NCI-H2196 treated with DMSO at 0.1 percent for 48 hours (cell line): ENCODE data around the gene MAT2B.

Experiments
- DNase-seq: peaks from one replicate; lab custom pipeline; 2025; ENCODE audit not compliant: unreplicated experiment; lab: John Stamatoyannopoulos, UW

The MAT2B gene

DNA sequence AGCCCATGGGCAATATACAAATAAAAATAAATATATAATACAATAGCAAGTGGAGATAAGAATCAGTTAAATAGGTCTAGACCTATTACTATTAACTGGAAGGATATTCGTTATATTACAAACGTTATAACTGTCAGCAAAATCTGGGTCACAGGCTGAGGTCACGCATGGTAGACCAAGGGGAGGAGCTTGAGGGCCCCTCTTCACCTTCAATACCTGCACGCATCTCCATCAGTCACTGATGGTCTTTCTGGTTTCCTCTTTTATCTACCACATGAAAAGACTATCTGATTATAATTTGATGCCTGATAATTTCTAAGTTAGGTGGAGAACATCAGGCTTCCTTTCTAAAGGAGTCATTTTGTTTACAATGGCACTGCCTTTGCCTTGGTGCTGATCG is 43.2 kb downstream of the MAT2B start:
- DNase-seq: no peak

GRCh38 chr5:163551156-163551555 is 45.7 kb downstream of the MAT2B start:
- DNase-seq: no peak

- DNase-seq: no peak
Measured at GRCh38 chr5:163552536-163552935, 47.1 kb downstream of the MAT2B start.

DNA sequence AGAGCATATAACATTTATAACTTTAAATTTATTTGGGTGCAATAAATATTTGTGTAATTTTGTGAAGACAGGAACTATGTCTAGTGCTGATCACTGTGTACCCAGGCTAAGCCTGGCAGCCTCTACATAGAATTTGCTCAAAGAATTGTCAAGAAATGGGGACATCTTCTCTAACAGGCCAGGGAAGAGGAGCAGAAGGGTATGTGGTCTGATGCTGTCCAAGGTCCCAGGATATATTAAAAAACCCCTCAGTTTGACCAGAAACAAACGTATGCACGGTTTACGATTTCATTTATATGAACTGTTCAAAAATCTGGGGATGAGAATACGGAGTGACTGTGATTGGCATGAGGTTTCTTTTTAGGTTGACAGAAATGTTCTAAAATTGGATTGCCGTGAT is 55.9 kb downstream of the MAT2B start:
- DNase-seq: no peak

- no peak for DNase-seq
Measured at GRCh38 chr5:163562071-163562470, 56.7 kb downstream of the MAT2B start.

DNA sequence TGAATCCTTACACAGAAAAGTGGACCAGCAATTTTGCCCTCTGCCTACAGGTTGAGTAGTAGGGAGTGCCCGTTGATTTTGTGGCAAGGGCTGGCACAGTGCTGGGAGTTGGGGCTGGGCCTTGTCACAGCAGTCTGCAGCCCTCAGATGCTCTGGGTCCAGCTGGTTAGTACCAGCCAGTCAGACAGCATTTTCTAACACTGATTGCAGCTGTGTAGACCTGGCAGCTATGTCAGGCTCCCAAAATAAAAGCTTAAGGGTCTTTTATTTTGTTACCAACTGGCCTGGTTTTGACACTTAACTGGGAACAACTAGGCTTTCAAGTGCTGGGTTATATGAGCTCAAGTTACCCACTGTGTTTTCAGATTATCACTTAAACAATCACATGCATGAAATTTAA is 57.7 kb downstream of the MAT2B start:
- DNase-seq: no peak

DNA sequence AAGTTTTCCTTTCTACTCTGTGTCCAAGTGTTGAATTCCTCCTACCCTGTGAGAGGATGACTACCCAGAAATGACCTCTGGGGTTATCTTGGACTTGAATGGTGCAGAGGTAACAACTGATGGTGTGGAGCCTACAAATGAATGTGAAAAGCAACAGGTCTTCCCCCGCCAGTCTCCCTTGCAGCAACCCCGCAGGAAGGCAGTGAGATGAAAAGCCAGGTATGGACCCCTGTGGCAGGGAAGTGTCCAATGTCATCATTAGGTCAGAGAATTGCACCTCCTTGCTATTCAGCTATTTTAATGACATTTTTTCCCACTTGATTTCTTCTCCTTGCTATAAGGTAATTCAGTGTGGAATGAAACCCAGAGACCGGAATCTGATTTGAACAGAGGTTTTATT is 58.5 kb downstream of the MAT2B start:
- no peak for DNase-seq

- DNase-seq: no peak
Measured at GRCh38 chr5:163564321-163564938, 59.0 kb downstream of the MAT2B start.

DNA sequence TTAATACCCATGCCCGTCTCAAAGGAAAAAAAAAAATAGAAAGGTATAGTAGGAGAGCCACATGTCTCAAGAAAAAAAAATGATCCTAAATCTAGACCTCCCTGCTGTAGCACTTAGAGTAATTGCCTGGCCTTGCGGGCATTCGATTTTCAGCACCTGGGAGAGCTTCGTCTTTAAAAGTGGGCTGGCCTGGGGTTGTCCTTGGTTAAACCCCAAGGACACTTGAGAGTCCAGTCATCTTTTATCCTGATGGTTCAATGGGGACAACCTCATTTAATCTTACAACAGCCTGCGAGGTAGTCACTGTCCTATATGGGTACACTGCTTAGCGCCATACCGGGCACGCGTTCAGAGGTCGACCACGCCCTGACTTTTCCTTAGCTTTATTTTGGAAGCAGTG is 60.1 kb downstream of the MAT2B start:
- no peak for DNase-seq

DNA sequence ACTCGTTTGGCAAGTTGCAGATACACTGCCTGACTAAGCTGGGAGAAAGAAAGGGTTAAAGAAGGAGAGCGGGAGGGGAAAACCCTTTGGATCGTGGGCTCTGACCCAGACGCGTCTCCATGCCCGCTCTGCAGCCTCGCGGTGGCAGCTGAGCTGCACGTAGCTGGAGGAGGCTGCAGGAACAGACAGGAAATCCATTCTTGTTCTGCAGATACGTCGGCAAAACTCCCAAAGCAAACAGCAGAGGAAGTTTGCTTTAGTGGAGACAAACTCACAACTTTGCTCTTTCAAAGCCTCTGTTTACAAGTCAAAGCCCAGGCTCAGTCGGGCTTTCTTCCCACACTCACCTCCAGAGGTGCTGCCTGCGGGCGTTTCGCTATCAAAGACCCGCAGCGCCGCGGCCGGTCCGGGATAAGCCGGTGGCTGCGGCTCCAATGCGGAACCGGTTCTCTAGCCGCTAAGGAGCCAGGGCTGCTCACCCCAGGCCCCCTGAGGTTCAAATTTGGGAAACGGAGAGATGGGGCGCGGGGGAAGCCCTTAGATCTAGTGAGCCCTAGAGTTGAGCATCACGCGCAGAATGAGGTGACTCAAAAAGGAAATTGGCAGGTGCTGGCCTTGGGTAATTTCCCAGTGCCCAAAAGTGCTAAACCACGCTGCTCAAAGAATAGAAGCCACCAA is 60.7 kb downstream of the MAT2B start:
- DNase-seq: no peak

DNA sequence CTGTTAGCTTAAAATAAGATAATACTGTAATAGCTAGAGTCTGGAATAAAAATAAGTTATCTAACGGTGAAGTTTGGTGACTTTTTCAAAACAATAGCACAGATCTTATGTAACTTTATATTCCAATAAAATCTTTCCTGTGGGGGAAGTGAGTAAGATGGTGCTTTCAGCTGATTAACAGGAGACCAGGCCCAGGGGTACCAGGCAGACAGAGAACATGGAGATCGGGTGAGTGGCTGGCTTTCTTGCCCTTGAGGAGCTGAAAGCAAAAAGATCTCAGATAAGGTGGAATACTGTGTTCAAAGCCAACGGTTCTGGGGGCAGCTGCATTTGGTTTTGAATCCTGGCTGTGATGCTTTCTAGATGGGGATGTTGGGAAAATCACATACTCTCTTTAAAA is 61.3 kb downstream of the MAT2B start:
- DNase-seq: no peak

GRCh38 chr5:163567811-163568210 is 62.4 kb downstream of the MAT2B start:
- no peak for DNase-seq
